Measurements from ENCODE around the gene GOLGA8H. TPM values are rescaled to one million over a fixed set of nuclear protein-coding genes. Genes with fewer than 3 reads are reported as not detected.
"Not testable (repeated sequence)": the region's sequence is repeated elsewhere in the genome, so short reads cannot be mapped to it uniquely, and the experiment has no call there.

GOLGA8H gene
- total and polyA plus RNA-seq, 4 donors, result 0.06 to 0.17 TPM; not detected in 2

DNA sequence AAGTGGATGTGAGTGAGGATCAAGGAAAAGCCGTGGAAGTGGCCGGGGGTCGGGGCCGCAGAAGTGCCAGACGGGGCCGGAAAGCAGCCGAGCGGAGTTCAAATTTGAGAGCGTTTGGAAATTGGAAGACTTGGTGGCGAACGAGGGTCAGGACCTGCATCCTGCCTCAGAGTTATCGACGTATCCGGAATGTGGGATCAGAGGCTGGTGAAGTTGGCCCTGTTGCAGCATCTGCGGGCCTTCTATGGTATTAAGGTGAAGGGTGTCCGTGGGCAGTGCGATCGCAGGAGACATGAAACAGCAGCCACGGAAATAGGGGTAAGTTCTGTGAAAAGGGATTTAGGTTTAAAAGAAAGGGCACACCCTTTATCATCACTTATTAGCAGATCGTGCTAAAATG lies 22.8 kb downstream of the GOLGA8H start:
- not testable (repeated sequence) for H3K27ac ChIP-seq (ENCODE audit: low read depth in 1 of 2, low read length in 2 of 2); H3K36me3 ChIP-seq (ENCODE audit: control insufficient read depth in 4 of 4, insufficient read depth in 3 of 4, low read depth in 1 of 4, low read length in 3 of 4); H3K27me3 ChIP-seq (ENCODE audit: control insufficient read depth in 4 of 4, insufficient read depth in 4 of 4, low read length in 3 of 4); H3K9ac ChIP-seq (ENCODE audit: low read depth in 1 of 2, low read length in 2 of 2); DNase-seq (ENCODE audit: low spot score); H3K4me1 ChIP-seq (ENCODE audit: control insufficient read depth in 4 of 4, insufficient read depth in 4 of 4, low read length in 3 of 4); H3K9me3 ChIP-seq (ENCODE audit: control insufficient read depth in 4 of 4, low read length in 3 of 4)
- peak overlapping the region in 1 of 3 donors; percentile 58 for H3K4me3 ChIP-seq (ENCODE audit: low read depth in 1 of 3, low read length in 3 of 3)
- WGBS, result under 1% methylated on average over 13 of the region's 20 CpGs

DNA sequence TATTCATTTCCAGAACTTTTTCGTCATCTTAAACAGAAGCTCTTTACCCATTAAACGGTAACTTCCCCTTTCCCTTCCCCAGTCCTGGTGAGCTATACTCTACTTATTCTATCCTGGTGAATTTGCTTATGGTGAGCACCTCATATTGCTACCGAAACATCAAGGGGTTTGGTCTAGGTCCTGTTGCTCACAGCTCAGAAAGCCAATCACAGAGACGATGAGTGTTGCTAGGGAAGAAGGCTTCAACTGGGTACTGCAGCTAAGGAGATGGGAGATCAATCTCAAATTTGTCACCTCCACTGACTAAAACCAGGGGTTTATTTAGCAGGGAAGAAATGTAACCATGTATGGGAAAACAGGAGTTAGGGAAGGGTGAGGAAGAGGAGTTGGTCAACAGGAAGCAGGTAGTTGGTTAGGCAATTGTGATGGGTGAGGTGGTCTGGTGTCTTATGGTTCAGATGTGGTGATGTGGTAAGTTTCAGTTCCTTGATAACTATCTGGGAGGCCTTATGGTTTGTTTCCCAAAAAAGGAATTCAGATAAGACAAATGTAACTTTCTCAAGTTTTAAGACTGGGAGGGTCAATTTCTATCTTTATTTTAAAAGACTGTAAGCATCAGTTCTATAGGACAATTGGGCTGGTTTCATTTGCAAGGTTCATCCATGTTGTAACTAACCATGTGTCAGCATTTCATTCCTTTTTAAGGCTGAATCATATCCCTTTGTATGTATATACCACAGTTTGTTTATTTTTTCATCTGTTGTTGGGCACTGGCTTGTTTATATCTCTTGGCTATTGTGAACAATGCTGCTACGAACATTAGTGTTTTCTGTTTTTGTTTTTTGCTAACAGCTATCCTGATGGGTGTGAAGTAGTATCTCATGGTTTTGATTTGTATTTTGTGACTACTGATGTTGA lies 46.4 kb downstream of the GOLGA8H start:
- Histone ChIP-seq H3K27ac (ENCODE audit: low read depth in 1 of 2, low read length in 2 of 2) (no peak overlapping the region), H3K36me3 (ENCODE audit: control insufficient read depth in 4 of 4, insufficient read depth in 3 of 4, low read depth in 1 of 4, low read length in 3 of 4) (no peaks in the 10 kb centered on the region), H3K4me1 (ENCODE audit: control insufficient read depth in 4 of 4, insufficient read depth in 4 of 4, low read length in 3 of 4) (no peaks in the 10 kb centered on the region), H3K4me3 (ENCODE audit: low read depth in 1 of 3, low read length in 3 of 3) (no peak overlapping the region), H3K27me3 (ENCODE audit: control insufficient read depth in 4 of 4, insufficient read depth in 4 of 4, low read length in 3 of 4) (no peaks in the 10 kb centered on the region), H3K9ac (ENCODE audit: low read depth in 1 of 2, low read length in 2 of 2) (no peak overlapping the region), H3K9me3 (ENCODE audit: control insufficient read depth in 4 of 4, low read length in 3 of 4) (no peaks in the 10 kb centered on the region)
- TF ChIP-seq, protein P1, sequence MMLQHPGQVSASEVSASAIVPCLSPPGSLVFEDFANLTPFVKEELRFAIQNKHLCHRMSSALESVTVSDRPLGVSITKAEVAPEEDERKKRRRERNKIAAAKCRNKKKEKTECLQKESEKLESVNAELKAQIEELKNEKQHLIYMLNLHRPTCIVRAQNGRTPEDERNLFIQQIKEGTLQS (IDR thresholded peaks at IDR 0.05), result no peak
- TF ChIP-seq TAF1 (conservative IDR thresholded peaks at IDR 0.05) (no peak), NR2F2 (IDR thresholded peaks at IDR 0.05) (no peak), FOXA1 (IDR thresholded peaks at IDR 0.05) (no peak), HNF4G (IDR thresholded peaks at IDR 0.05) (no peak), RAD21 (IDR thresholded peaks at IDR 0.05) (no peak), RXRA (IDR thresholded peaks at IDR 0.05) (no peak), YY1 (IDR thresholded peaks at IDR 0.05) (no peak), GABPA (IDR thresholded peaks at IDR 0.05 in 1 of 2, conservative IDR thresholded peaks at IDR 0.05 in 1 of 2) (no peak), EGR1 (IDR thresholded peaks at IDR 0.05; ENCODE audit: low read depth in 2 of 2) (no peak)
- TF ChIP-seq, protein P2, sequence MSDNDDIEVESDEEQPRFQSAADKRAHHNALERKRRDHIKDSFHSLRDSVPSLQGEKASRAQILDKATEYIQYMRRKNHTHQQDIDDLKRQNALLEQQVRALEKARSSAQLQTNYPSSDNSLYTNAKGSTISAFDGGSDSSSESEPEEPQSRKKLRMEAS (IDR thresholded peaks at IDR 0.05), result no peak
- TF ChIP-seq, protein P3, sequence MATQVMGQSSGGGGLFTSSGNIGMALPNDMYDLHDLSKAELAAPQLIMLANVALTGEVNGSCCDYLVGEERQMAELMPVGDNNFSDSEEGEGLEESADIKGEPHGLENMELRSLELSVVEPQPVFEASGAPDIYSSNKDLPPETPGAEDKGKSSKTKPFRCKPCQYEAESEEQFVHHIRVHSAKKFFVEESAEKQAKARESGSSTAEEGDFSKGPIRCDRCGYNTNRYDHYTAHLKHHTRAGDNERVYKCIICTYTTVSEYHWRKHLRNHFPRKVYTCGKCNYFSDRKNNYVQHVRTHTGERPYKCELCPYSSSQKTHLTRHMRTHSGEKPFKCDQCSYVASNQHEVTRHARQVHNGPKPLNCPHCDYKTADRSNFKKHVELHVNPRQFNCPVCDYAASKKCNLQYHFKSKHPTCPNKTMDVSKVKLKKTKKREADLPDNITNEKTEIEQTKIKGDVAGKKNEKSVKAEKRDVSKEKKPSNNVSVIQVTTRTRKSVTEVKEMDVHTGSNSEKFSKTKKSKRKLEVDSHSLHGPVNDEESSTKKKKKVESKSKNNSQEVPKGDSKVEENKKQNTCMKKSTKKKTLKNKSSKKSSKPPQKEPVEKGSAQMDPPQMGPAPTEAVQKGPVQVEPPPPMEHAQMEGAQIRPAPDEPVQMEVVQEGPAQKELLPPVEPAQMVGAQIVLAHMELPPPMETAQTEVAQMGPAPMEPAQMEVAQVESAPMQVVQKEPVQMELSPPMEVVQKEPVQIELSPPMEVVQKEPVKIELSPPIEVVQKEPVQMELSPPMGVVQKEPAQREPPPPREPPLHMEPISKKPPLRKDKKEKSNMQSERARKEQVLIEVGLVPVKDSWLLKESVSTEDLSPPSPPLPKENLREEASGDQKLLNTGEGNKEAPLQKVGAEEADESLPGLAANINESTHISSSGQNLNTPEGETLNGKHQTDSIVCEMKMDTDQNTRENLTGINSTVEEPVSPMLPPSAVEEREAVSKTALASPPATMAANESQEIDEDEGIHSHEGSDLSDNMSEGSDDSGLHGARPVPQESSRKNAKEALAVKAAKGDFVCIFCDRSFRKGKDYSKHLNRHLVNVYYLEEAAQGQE (IDR thresholded peaks at IDR 0.05), result no peak
- TF ChIP-seq, protein P4, sequence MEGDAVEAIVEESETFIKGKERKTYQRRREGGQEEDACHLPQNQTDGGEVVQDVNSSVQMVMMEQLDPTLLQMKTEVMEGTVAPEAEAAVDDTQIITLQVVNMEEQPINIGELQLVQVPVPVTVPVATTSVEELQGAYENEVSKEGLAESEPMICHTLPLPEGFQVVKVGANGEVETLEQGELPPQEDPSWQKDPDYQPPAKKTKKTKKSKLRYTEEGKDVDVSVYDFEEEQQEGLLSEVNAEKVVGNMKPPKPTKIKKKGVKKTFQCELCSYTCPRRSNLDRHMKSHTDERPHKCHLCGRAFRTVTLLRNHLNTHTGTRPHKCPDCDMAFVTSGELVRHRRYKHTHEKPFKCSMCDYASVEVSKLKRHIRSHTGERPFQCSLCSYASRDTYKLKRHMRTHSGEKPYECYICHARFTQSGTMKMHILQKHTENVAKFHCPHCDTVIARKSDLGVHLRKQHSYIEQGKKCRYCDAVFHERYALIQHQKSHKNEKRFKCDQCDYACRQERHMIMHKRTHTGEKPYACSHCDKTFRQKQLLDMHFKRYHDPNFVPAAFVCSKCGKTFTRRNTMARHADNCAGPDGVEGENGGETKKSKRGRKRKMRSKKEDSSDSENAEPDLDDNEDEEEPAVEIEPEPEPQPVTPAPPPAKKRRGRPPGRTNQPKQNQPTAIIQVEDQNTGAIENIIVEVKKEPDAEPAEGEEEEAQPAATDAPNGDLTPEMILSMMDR (IDR thresholded peaks at IDR 0.05; ENCODE audit: low read depth, low read length, missing input control), result no peak
- TF ChIP-seq, protein P5, sequence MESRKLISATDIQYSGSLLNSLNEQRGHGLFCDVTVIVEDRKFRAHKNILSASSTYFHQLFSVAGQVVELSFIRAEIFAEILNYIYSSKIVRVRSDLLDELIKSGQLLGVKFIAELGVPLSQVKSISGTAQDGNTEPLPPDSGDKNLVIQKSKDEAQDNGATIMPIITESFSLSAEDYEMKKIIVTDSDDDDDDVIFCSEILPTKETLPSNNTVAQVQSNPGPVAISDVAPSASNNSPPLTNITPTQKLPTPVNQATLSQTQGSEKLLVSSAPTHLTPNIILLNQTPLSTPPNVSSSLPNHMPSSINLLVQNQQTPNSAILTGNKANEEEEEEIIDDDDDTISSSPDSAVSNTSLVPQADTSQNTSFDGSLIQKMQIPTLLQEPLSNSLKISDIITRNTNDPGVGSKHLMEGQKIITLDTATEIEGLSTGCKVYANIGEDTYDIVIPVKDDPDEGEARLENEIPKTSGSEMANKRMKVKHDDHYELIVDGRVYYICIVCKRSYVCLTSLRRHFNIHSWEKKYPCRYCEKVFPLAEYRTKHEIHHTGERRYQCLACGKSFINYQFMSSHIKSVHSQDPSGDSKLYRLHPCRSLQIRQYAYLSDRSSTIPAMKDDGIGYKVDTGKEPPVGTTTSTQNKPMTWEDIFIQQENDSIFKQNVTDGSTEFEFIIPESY (IDR thresholded peaks at IDR 0.05), result no peak
- DNase-seq (ENCODE audit: low spot score), result no peak
- WGBS, result 86% methylated on average over 5 of the region's 5 CpGs
